NCI-H446 (cell line): ENCODE results near the gene C1QB.
"Not testable (repeated sequence)": the region's sequence is repeated elsewhere in the genome, so short reads cannot be mapped to it uniquely, and the experiment has no call there.

Experiments
- DNase-seq, 2 experiments: peaks; one replicate each; lab custom pipeline; 2025; lab: John Stamatoyannopoulos, UW

C1QB gene

GRCh38 chr1:22666412-22666811, 13.4 kb downstream of the C1QB start:
- DNase-seq: no peak

- not testable (repeated sequence) for DNase-seq
These were observed 15.8 kb downstream of the C1QB start for GRCh38 chr1:22668840-22669239.

GRCh38 chr1:22670352-22670975, 17.4 kb downstream of the C1QB start:
- no peak for DNase-seq

GRCh38 chr1:22671999-22672398, 19.0 kb downstream of the C1QB start:
- DNase-seq: no peak

- peak in 1 of 2 experiments; percentile 60 for DNase-seq
These were observed 20.7 kb downstream of the C1QB start for GRCh38 chr1:22673486-22674409.

- no peak for DNase-seq
These were observed 21.3 kb downstream of the C1QB start for GRCh38 chr1:22674410-22674749.

GRCh38 chr1:22676151-22676550, 23.1 kb downstream of the C1QB start:
- not testable (repeated sequence) for DNase-seq

GRCh38 chr1:22676916-22677583, 24.0 kb downstream of the C1QB start:
- no peak for DNase-seq

GRCh38 chr1:22677931-22678896, 25.2 kb downstream of the C1QB start:
- no peak for DNase-seq

- DNase-seq: no peak
These were observed 27.7 kb downstream of the C1QB start for GRCh38 chr1:22680726-22681125.

GRCh38 chr1:22681556-22682276, 28.7 kb downstream of the C1QB start:
- DNase-seq: no peak

GRCh38 chr1:22683547-22683946, 30.5 kb downstream of the C1QB start:
- DNase-seq: no peak

GRCh38 chr1:22685591-22686059, 32.6 kb downstream of the C1QB start:
- no peak for DNase-seq

GRCh38 chr1:22687191-22687590, 34.2 kb downstream of the C1QB start:
- no peak for DNase-seq

- DNase-seq: no peak
These were observed 35.4 kb downstream of the C1QB start for GRCh38 chr1:22688466-22688865.

- no peak for DNase-seq
These were observed 36.5 kb downstream of the C1QB start for GRCh38 chr1:22689505-22689904.

GRCh38 chr1:22691031-22691753, 38.2 kb downstream of the C1QB start:
- DNase-seq: no peak

- DNase-seq: no peak
These were observed 41.1 kb downstream of the C1QB start for GRCh38 chr1:22694172-22694571.

- no peak for DNase-seq
These were observed 43.6 kb downstream of the C1QB start for GRCh38 chr1:22696610-22697009.

- no peak for DNase-seq
These were observed 44.9 kb downstream of the C1QB start for GRCh38 chr1:22697980-22698379.
